Tibial nerve (tissue), 3 donors: ENCODE results near the gene IMPA2.

Experiments
- CTCF ChIP-seq, 5 experiments: fragments of 200-600 bp in 3 of 5; fragments of 450-650 bp in 2 of 5; sonication (generic) in 3 of 5; IDR thresholded peaks; one replicate each; pipeline ENCODE4 v1.5.1; 2016 to 2019; ENCODE audit warnings: antibody characterized with exemption in 5 of 5, mild to moderate bottlenecking in 3 of 5, moderate library complexity in 2 of 5
- POLR2A ChIP-seq, 2 donors: fragments of 450-650 bp; IDR thresholded peaks; one replicate each; pipeline ENCODE4 v1.6.1; 2017; ENCODE audit warnings: antibody characterized with exemption in 2 of 2, mild to moderate bottlenecking in 2 of 2, moderate library complexity in 2 of 2

DNA sequence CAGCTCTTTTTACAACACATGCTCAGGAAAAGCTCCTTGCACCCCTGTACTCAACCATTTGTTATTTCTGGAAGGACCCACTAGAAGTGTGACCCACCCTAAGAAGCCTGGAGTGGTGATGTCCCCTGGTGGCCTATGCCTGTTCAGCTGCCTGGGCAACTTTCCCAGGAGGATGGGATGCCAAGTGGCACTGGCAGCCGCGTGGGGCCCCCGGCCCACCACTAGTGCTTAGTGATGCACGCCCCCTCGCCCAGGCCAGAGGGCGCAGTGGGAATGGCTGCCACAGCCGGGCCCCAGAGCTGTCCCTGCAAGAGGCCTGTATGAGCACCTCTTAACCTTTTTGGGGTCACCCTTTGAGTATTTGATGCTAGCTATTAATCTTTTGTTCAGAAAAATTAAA lies 18.1 kb downstream of the IMPA2 start:
- TF ChIP-seq CTCF (IDR thresholded peaks at IDR 0.05) (no peak), POLR2A (IDR thresholded peaks at IDR 0.05) (no peak)
